Left ventricle myocardium inferior (tissue), 1 donor: ENCODE measurements around the gene SLX9. TPM values are rescaled to one million over a fixed set of nuclear protein-coding genes. Genes with fewer than 3 reads are reported as not detected.

Experiments
- DNase-seq: peaks from one replicate; pipeline ENCODE4 v3.0.0-alpha.2; 2020
- H3K27ac ChIP-seq: fragments of 200-600 bp; replicated peaks from 2 replicates; pipeline ENCODE4 v1.8.0; 2021
- H3K27me3 ChIP-seq: fragments of 200-600 bp; 2 replicates; pipeline ENCODE4 v1.8.0; 2021; ENCODE audit warnings: low read depth
- H3K36me3 ChIP-seq: fragments of 200-600 bp; 2 replicates; pipeline ENCODE4 v1.8.0; 2021
- H3K4me1 ChIP-seq: fragments of 200-600 bp; 2 replicates; pipeline ENCODE4 v1.8.0; 2021
- H3K4me3 ChIP-seq: fragments of 200-600 bp; 2 replicates; pipeline ENCODE4 v1.8.0; 2021; ENCODE audit warnings: mild to moderate bottlenecking, moderate library complexity
- H3K9me3 ChIP-seq: fragments of 200-600 bp; replicated peaks from 2 replicates; pipeline ENCODE4 v1.8.0; 2021
- intact Hi-C: fragments of 100-400 bp; cut with micrococcal nuclease; formaldehyde crosslinking; loops from one replicate; pipeline ENCODE4 v1.11.0; 2022
- total RNA-seq: library from RNA; stranded (reverse); fragmentation: NEBNext Ultra II Directional; extraction: Animal tissue kit (Norgen Biotek cat#: 25700); gene quantifications from one replicate; pipeline ENCODE4 v1.2.1, GENCODE V29; 2021
- TF ChIP-seq, protein P1 (sequence below): fragments of 200-600 bp; IDR thresholded peaks from 2 replicates; pipeline ENCODE4 v1.8.0; 2021; ENCODE audit warnings: antibody characterized with exemption, mild to moderate bottlenecking, borderline replicate concordance
- donor health status: DM: no; HTN: yes; CAD: no; lungs with severe emphysema.

Gene SLX9
- total RNA-seq, 1 donor from 2014 or later, result 70.7 TPM

- H3K27me3 ChIP-seq, result no peaks in the 10 kb centered on the region
- no peaks in the 10 kb centered on the region for H3K9me3 ChIP-seq
- H3K4me1 ChIP-seq, result peaks cover 41% of the 10 kb centered on the region
- no peaks in the 10 kb centered on the region for H3K36me3 ChIP-seq
- no peak overlapping the region for H3K27ac ChIP-seq
- TF ChIP-seq, protein P1, sequence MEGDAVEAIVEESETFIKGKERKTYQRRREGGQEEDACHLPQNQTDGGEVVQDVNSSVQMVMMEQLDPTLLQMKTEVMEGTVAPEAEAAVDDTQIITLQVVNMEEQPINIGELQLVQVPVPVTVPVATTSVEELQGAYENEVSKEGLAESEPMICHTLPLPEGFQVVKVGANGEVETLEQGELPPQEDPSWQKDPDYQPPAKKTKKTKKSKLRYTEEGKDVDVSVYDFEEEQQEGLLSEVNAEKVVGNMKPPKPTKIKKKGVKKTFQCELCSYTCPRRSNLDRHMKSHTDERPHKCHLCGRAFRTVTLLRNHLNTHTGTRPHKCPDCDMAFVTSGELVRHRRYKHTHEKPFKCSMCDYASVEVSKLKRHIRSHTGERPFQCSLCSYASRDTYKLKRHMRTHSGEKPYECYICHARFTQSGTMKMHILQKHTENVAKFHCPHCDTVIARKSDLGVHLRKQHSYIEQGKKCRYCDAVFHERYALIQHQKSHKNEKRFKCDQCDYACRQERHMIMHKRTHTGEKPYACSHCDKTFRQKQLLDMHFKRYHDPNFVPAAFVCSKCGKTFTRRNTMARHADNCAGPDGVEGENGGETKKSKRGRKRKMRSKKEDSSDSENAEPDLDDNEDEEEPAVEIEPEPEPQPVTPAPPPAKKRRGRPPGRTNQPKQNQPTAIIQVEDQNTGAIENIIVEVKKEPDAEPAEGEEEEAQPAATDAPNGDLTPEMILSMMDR, result no peak
- H3K4me3 ChIP-seq, result no peak overlapping the region
- DNase-seq, result no peak
- intact Hi-C loops, result no loop called here
Observed at GRCh38 chr21:44990921-44991320, 51.1 kb downstream of the SLX9 start.

DNA sequence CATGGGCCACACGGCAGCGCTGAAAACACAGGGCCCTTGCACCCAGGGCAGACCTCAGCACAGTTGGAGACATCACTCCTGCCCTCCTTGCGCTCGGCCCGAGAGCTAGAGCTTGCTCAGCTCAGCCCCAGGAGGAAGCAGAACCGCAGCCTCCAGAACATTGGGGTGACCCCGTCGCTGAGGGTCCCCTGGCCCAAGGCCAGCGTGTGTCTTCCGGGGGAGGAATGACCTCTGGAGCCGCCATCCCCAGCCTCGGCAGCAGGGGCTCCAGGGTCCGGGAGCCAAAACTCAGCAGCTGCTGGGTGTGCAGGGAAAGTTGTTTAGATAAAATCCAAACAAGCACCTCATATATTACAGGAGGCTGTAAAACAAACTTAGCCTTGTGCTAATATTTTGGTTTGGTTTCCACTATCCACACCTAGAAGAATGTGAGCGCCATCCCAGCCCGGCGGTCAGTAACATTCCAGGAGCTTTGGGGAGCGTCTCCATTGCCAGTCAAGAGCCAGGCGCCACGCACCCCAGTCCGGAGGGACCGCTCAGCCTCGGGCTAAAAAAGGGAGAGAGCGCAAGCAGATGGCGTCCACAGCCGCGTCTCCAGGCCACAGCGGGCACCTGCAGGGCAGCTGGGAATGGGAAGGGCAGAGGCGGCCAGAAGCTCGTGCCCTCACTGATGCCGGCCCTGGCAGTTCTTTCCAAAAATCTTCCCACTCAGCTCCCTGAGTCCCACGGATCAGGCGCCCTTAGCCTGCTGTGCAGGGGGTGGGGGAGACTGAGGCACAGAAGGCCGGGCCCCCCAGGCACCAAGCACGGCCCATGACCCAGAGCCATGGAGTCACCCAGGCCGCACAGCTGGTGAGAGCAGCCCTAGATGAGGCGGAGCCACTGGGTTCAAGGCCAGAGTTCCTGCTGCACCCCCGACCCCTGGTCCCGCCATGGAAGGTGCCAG is 52.0 kb downstream of the SLX9 start:
- TF ChIP-seq, protein P1, result no peak
- peaks cover 41% of the 10 kb centered on the region for H3K4me1 ChIP-seq
- DNase-seq, result no peak
- no peaks in the 10 kb centered on the region for H3K27me3 ChIP-seq
- no peak overlapping the region for H3K27ac ChIP-seq
- no peaks in the 10 kb centered on the region for H3K9me3 ChIP-seq
- intact Hi-C loops, result no loop called here
- H3K36me3 ChIP-seq, result no peaks in the 10 kb centered on the region
- no peak overlapping the region for H3K4me3 ChIP-seq

- peaks cover 41% of the 10 kb centered on the region for H3K4me1 ChIP-seq
- DNase-seq, result no peak
- intact Hi-C loops, result no loop called here
- no peak overlapping the region for H3K27ac ChIP-seq
- no peak overlapping the region for H3K4me3 ChIP-seq
- H3K36me3 ChIP-seq, result no peaks in the 10 kb centered on the region
- TF ChIP-seq, protein P1, result no peak
- no peaks in the 10 kb centered on the region for H3K9me3 ChIP-seq
- no peaks in the 10 kb centered on the region for H3K27me3 ChIP-seq
Observed at GRCh38 chr21:44992608-44993031, 52.8 kb downstream of the SLX9 start.

GRCh38 chr21:44993321-44994046 is 53.7 kb downstream of the SLX9 start:
- Histone ChIP-seq H3K4me1 (peaks cover 41% of the 10 kb centered on the region), H3K27me3 (no peaks in the 10 kb centered on the region), H3K9me3 (no peaks in the 10 kb centered on the region), H3K36me3 (no peaks in the 10 kb centered on the region), H3K4me3 (no peak overlapping the region), H3K27ac (no peak overlapping the region)
- TF ChIP-seq, protein P1, result no peak
- intact Hi-C loops, result no loop called here
- DNase-seq, result no peak

DNA sequence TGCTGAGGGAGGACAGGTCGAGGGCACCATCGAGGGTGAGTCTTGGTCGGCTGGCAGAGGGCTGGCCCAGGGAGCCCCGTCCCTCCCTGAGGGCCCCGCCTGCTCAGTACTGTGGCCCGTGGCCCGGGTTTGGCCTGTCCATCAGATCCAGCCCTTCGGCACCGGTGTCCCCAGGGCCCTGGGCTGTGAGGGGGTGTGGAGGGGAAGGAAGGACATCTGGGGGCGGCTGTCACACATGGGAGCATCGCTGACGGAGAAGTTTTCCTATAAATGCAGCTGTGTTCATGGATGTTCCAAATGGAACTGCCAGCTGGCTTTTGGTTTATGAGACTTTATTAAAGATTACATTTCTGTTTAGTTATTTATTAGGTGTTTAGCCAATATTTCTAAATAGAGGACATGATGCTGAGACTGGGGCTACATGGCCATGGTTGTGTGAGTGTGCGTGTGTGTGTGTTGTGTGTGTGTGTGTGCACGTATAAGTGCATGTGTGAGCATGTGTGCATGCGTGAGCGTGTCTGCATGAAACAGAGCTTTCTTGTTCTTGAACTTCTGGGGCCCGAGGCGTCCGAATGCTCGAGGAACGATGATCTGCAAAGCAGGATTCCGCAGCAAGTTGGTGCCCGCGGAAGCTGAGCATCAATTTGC is 54.3 kb downstream of the SLX9 start:
- peak; percentile 68 for DNase-seq
- H3K9me3 ChIP-seq, result no peaks in the 10 kb centered on the region
- H3K27ac ChIP-seq, result peak overlapping the region; percentile 56
- TF ChIP-seq, protein P1, result no peak
- peaks cover 37% of the 10 kb centered on the region for H3K4me1 ChIP-seq
- no peaks in the 10 kb centered on the region for H3K36me3 ChIP-seq
- H3K27me3 ChIP-seq, result no peaks in the 10 kb centered on the region
- no peak overlapping the region for H3K4me3 ChIP-seq
- intact Hi-C loops, result no loop called here
